ENCODE results near the gene ADAMTS13.
A peak's percentile ranks its signal among the peaks of the same experiment; 100 is the strongest.
"Not testable (repeated sequence)": the region's sequence is repeated elsewhere in the genome, so short reads cannot be mapped to it uniquely, and the experiment has no call there.

The ADAMTS13 gene

GRCh38 chr9:133421615-133422542, at the start of gene ADAMTS13:
TSS of gene ADAMTS13 (plus strand) at chr9:133422367. CDS start at chr9:133422444, 77 bp downstream.
- DNase-seq (ENCODE audit: low spot score), result no peak

GRCh38 chr9:133374612-133375115, 47.5 kb upstream of the ADAMTS13 start:
- peak; percentile 77 for DNase-seq (ENCODE audit: low spot score)

- peak; percentile 46 for DNase-seq (ENCODE audit: low spot score)
These were observed 46.9 kb upstream of the ADAMTS13 start for GRCh38 chr9:133375116-133375723.

GRCh38 chr9:133375724-133376654, 46.2 kb upstream of the ADAMTS13 start, which contains the start of the genes STKLD1 and SURF4:
TSS of gene STKLD1 (plus strand) at chr9:133376366. CDS start at chr9:133376474, 108 bp downstream.
TSS of gene SURF4 (minus strand) at chr9:133376060. CDS start at chr9:133375969, 91 bp downstream.
- DNase-seq (ENCODE audit: low spot score), result peak; percentile 100

- not testable (repeated sequence) for DNase-seq (ENCODE audit: low spot score)
These were observed 44.9 kb upstream of the ADAMTS13 start for GRCh38 chr9:133377280-133377679.

- peak; percentile 41 for DNase-seq (ENCODE audit: low spot score)
These were observed 44.4 kb upstream of the ADAMTS13 start for GRCh38 chr9:133377721-133378216.

GRCh38 chr9:133378408-133378962, 43.7 kb upstream of the ADAMTS13 start:
- no peak for DNase-seq (ENCODE audit: low spot score)

GRCh38 chr9:133379153-133380086, 42.7 kb upstream of the ADAMTS13 start:
- no peak for DNase-seq (ENCODE audit: low spot score)

- DNase-seq (ENCODE audit: low spot score), result no peak
These were observed 41.4 kb upstream of the ADAMTS13 start for GRCh38 chr9:133380734-133381133.

GRCh38 chr9:133382507-133383141, 39.5 kb upstream of the ADAMTS13 start:
- no peak for DNase-seq (ENCODE audit: low spot score)

- no peak for DNase-seq (ENCODE audit: low spot score)
These were observed 38.7 kb upstream of the ADAMTS13 start for GRCh38 chr9:133383438-133383837.

GRCh38 chr9:133384736-133385321, 37.3 kb upstream of the ADAMTS13 start:
- no peak for DNase-seq (ENCODE audit: low spot score)

GRCh38 chr9:133385452-133385851, 36.7 kb upstream of the ADAMTS13 start:
- no peak for DNase-seq (ENCODE audit: low spot score)

- no peak for DNase-seq (ENCODE audit: low spot score)
These were observed 35.8 kb upstream of the ADAMTS13 start for GRCh38 chr9:133386338-133386737.

- DNase-seq (ENCODE audit: low spot score), result no peak
These were observed 34.5 kb upstream of the ADAMTS13 start for GRCh38 chr9:133387680-133388079.

- no peak for DNase-seq (ENCODE audit: low spot score)
These were observed 33.1 kb upstream of the ADAMTS13 start for GRCh38 chr9:133389025-133389557.

- no peak for DNase-seq (ENCODE audit: low spot score)
These were observed 32.6 kb upstream of the ADAMTS13 start for GRCh38 chr9:133389562-133389961.

- DNase-seq (ENCODE audit: low spot score), result no peak
These were observed 31.5 kb upstream of the ADAMTS13 start for GRCh38 chr9:133390713-133391112.

- DNase-seq (ENCODE audit: low spot score), result not testable (repeated sequence)
These were observed 30.7 kb upstream of the ADAMTS13 start for GRCh38 chr9:133391449-133391848.
